HG03575 (cell line): ENCODE measurements around the gene ALOX12B.
"Not testable (repeated sequence)": the region's sequence is repeated elsewhere in the genome, so short reads cannot be mapped to it uniquely, and the experiment has no call there.

Experiments used
- ATAC-seq: cut with Tn5 transposase; IDR thresholded peaks from one replicate; pipeline ENCODE4 v1.9.1; 2021; ENCODE audit not compliant: unreplicated experiment, insufficient number of reproducible peaks, low FRiP score; ENCODE audit errors: extremely low read depth

Gene ALOX12B

DNA sequence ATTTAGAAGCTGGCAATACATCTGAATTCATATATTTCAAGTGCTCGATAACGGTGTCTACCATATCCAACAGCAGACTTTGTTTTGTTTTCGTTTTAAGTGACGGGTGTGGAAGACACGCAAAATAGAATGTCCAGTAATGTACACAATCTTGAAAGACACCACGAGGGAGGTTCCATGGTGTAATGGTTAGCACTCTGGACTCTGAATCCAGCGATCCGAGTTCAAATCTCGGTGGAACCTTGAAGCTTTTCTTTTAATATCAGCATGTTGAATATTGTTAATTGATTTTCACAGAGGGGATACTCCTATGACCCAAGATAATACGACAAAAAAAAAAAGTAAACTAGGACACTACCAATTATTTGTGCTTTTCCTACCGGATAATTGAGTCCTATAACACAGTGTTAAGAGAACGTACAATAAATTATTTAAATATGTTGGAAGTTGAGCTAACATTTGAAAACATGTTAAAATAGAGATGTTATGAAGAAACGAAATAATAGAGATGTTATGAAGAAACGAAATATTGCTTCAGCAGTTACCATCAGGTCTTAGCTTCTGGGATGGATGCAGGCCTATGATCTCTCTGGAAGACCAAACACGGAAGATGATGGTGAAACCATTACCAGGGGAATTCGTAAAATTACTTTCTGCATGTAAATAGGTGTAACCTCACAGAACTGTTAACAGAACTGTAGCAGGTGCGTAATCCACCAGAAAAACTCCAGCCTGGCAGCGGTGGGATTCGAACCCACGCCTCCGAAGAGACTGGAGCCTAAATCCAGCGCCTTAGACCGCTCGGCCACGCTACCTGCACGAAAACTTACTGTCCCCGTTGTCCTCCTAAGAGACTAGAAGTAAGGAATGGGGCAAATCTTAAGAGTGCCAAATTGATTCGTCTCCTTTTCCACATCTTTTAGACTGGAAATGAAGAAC lies 32.3 kb upstream of the ALOX12B start:
- ATAC-seq, result peak; percentile 36

DNA sequence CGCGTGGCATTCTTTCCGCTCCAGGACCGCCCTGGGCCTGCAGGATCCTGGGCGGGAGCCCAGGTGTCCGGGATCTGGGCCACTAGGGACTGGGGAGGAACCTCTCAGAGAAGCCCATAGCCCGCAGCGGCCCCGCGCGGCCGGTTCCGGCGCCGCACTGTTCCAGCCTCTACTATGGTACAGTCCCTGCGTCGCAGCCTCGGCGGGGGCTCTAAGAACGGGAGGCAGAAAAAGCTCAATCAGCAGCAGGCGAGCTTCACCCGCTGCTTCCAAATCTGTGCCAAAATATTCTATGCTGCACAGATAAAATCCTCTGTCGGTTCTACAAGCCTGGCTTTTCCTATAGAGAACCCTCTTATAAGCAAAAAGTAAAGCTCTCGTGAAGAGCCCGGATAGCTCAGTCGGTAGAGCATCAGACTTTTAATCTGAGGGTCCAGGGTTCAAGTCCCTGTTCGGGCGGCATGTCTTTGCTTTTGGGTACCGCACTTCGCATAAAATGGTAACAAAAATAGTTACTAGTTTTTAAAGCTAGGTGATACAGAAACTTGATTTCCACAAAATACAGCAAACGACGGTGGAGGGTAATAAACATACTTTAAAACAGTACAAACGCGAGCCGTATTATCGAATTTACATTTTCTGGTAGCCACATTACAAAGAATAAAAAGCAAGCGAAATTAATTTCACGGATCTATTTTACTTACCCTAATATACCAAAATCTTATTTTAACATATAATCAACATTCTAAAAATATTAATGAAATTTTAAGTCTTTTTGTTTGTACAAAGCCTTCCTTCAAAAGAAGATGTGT lies 31.5 kb upstream of the ALOX12B start:
- ATAC-seq, result no peak

DNA sequence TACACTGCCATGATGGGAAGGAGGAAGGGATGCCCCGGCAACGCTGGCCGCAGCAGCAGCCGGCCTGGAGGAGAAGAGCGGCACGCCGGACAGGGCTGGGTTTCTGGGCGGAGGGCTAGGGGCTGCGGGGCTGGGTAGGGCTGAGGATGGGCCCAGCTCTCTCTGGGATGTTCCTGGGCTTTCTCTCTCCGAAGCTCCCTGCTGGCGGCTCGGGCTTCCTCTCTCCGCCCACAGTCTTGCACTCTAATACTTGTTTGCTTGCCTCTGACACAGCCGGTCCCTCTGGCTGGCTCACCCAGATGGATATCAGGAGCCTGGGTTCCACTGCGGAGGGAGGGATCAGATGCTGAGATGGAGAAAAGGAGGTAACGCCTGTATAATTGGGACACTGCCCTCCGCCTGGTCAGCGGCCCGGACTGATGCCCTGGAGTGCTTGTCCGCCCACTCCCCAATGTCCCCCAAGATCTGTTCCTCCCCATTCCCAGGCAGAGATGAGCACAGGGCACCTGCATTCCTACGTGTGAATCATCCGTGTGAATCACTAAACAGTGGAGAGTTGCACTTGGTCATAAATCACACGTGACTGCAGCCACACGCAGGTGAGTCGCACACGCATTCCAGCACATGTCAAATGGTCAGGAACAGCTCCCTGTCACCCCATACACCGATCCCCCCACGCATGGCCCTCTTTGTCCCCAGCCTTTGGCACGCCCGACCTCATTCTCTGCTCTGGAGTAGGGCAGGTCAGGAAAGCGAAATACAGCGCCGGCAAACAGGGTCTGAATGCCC lies 30.7 kb upstream of the ALOX12B start, which contains the start of gene ALOXE3:
TSS of gene ALOXE3 (minus strand) at position 535 of the 789 bp plus-strand sequence. CDS start at position 11, 524 bp downstream.
- no peak for ATAC-seq

GRCh38 chr17:8117367-8117979 lies 30.0 kb upstream of the ALOX12B start:
- no peak for ATAC-seq

GRCh38 chr17:8116776-8117175 lies 29.3 kb upstream of the ALOX12B start:
- no peak for ATAC-seq

DNA sequence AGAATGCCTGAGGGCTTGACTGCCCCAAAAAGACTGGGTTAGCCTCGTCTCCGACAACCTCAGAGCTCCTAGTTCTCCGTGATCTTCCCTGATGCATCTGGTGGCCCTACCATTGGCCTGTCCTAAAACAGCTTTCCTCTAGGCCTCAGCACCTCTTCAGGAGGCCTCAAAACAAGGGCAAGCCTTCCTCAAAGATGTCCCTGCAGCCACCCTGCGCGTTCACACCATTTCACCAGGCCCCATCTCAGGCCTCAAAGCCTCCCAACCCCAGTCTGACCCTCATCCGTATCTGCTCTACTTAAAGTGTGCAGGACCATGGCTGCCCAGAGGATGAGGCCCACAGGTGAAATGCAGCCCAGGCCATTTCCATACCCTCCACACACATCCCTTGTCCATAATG lies 23.4 kb upstream of the ALOX12B start:
- ATAC-seq, result no peak

- ATAC-seq, result no peak
Measured at GRCh38 chr17:8110456-8110804, 22.9 kb upstream of the ALOX12B start.

DNA sequence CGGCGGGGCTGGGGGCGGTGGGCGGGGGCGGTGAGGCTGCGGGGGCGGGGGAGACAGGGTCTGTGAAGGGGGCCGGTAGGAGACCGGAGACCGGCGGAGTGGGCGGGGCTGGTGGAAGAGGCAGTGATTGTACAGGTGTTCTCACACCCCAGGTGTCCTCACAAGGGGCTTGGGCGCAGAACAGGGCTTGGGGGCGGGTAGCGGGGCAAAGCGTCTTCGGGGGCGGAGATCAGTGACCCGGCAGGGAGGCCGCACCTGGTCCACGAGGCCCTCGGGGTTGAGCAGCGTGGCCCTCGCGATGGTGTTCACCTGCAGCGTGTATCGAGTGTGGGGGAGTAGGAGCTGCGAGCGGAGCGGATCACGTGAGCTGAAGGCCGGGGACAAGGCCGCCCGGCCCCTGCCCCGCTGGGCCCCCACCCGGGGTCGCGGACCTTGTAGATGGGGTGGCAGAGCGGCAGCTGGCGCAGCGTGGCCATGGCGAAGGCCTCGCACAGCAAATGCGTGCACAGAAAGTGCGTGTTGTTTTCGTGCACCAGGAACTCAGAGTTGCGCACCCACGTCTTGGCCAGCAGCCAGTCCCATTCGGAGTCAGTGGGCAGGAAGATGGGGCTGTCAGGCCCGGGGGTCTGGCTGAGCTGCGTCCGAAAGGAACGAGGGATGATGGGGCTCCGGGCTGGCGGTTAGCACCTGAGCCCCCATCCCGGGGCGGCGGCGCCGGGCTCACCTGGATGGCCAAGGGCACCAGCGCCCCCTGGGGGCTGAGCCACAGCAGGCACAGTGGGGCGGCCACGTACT lies 22.3 kb upstream of the ALOX12B start:
- ATAC-seq, result no peak

GRCh38 chr17:8108972-8109660 lies 21.6 kb upstream of the ALOX12B start:
- no peak for ATAC-seq

DNA sequence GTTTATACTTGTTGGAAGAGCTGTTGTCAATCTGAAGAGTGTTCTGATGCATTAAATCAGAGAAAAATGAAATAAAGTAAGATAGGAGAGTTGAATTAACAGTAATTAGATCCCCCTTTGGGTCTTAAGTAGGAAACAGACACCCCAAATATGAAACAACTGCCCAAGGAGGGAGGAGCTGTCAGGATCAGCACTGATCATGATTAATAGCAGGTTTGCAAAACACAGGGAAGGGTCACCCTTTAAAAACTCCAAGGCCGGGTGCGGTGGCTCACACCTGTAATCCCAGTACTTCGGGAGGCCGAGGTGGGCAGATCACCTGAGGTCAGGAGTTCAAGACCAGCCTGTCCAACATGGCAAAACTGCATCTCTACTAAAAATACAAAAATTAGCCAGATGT lies 19.5 kb upstream of the ALOX12B start:
- not testable (repeated sequence) for ATAC-seq

DNA sequence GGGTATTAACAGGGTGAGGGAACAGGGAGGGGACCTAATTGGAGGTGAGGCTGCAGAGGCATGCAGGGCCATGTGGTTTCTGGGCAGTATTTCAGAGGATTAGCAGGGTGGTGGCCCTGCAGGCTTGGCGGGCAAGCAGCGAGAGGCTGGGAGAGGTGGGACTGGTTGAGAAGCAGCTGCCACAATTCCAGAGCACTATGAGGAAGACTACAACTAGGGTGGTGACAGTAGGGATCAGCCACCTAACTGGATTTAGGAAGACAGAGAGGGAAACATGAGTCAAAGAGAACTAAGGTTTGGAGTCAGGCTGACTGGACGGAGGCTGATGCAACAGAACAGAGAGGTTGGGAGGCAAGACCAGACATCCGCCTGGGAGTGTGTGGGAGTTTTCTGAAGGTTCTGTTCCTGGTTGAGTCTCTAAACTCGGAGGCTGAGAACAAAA lies 18.5 kb upstream of the ALOX12B start:
- no peak for ATAC-seq

GRCh38 chr17:8104911-8105310 lies 17.4 kb upstream of the ALOX12B start:
- no peak for ATAC-seq

- ATAC-seq, result no peak
Measured at GRCh38 chr17:8103549-8103948, 16.0 kb upstream of the ALOX12B start.

GRCh38 chr17:8101721-8102120 lies 14.2 kb upstream of the ALOX12B start:
- ATAC-seq, result no peak

DNA sequence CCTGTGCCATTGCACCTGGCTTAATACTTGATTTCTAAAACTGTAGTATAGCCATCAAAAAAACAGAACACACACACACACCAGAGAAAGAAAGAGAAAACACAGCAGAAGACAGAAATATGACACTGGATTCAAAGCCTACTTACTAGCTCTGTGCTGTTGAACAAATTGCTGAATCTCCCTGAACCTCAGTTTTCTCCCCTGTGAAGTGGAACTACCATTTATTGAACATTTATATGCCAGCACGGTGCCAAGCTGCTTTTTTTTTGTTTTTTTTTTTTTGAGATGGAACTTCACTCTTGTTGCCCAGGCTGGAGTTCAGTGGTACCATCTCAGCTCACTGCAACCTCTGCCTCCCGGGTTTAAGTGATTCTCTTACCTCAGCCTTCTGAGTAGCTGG lies 13.2 kb upstream of the ALOX12B start:
- no peak for ATAC-seq

DNA sequence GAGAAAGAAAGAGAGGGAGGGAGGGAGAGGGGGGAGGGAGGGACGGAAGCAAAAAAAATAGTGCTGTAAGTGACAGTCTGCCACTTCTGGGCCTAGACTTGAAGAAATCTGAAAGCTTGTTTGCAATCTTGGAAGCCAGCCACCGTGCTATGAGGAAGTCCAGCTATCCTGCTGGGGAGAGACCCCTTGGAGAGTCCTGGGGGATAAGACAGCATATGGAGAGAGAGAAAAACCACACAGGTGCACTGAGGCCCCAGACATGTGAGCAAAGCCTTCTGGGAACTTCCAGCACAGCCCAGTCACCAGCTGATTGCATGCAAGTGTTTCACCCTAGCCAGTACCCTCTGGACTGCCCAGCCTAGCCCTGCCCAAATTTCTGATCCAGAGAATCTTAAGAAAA lies 12.6 kb upstream of the ALOX12B start:
- no peak for ATAC-seq

DNA sequence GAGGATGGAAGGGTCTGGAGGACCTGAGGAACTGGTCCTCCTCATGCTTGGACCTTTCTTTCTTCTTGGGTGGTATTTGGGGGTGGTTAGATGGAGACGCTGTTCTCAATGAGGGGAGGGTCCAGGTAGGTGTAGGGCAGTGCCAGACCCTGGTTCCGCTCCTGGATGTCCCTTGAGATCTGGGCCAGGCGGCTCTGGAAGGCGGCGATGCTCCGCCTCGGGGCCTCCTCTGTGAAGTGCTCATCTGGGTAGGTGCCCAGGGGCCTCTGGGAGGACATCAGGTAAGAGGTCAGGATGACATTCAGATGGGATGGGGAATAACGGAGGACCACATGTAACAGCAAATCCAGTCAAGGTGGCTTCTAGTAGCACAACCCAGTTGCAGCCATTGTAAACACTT lies 9.0 kb upstream of the ALOX12B start:
- ATAC-seq, result no peak

DNA sequence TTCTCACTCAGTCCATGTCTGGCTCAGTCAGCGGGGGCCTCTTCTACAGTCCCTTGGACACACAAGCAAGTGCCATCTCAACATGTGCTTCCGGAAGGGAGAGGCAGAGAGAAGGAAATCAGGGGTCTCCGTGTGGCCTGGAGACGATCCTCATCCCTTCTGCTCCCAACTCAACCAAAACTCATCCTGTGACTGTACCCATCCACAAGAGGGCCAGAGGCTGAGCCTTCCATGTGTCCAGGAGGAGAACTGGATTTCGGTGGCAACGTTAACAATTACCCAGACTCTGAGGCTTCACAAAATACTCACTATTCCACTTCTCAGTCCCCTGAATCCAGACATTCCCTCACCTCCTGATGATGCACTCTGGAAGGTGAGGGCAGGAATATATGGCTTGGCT lies 7.8 kb upstream of the ALOX12B start:
- no peak for ATAC-seq
